ENCODE data around the gene GAB1. TPM values are rescaled to one million over a fixed set of nuclear protein-coding genes. Genes with fewer than 3 reads are reported as not detected.

GAB1 gene
- total RNA-seq, 3 donors from 2014 or later (not counting 1 experiment from before 2014, with no cell fraction given): 11.5 to 25.4 (median 11.9) TPM

GRCh38 chr4:143396695-143397094, 60.0 kb downstream of the GAB1 start:
- Mint-ChIP-seq H3K36me3 (no peaks in the 10 kb centered on the region), H3K27ac (no peak overlapping the region), H3K27me3 (ENCODE audit: low read depth in 2 of 2) (peaks cover 0 to 9% of the 10 kb centered on the region in 2 donors), H3K9me3 (no peaks in the 10 kb centered on the region), H3K4me3 (no peak overlapping the region), H3K4me1 (peaks cover 6% of the 10 kb centered on the region in 2 donors)
- intact Hi-C loops (cut with micrococcal nuclease): no loop called here
- Histone ChIP-seq H3K4me1 (ENCODE audit: control insufficient read depth, insufficient read depth, low read length) (no peaks in the 10 kb centered on the region), H3K4me3 (ENCODE audit: low read length) (no peak overlapping the region), H3K27ac (ENCODE audit: low read length) (no peak overlapping the region), H3K9me3 (ENCODE audit: control insufficient read depth, insufficient read depth, low read length) (no peaks in the 10 kb centered on the region), H3K36me3 (ENCODE audit: control insufficient read depth, insufficient read depth, low read length) (no peaks in the 10 kb centered on the region), H3K27me3 (ENCODE audit: control insufficient read depth, insufficient read depth, low read length) (no peaks in the 10 kb centered on the region)
- TF ChIP-seq, protein P1, sequence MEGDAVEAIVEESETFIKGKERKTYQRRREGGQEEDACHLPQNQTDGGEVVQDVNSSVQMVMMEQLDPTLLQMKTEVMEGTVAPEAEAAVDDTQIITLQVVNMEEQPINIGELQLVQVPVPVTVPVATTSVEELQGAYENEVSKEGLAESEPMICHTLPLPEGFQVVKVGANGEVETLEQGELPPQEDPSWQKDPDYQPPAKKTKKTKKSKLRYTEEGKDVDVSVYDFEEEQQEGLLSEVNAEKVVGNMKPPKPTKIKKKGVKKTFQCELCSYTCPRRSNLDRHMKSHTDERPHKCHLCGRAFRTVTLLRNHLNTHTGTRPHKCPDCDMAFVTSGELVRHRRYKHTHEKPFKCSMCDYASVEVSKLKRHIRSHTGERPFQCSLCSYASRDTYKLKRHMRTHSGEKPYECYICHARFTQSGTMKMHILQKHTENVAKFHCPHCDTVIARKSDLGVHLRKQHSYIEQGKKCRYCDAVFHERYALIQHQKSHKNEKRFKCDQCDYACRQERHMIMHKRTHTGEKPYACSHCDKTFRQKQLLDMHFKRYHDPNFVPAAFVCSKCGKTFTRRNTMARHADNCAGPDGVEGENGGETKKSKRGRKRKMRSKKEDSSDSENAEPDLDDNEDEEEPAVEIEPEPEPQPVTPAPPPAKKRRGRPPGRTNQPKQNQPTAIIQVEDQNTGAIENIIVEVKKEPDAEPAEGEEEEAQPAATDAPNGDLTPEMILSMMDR (IDR thresholded peaks at IDR 0.05): no peak
- 89% methylated on average over 1 of the region's 1 CpG for WGBS (ENCODE audit: insufficient coverage)
- ATAC-seq (no peak), DNase-seq (no peak)

DNA sequence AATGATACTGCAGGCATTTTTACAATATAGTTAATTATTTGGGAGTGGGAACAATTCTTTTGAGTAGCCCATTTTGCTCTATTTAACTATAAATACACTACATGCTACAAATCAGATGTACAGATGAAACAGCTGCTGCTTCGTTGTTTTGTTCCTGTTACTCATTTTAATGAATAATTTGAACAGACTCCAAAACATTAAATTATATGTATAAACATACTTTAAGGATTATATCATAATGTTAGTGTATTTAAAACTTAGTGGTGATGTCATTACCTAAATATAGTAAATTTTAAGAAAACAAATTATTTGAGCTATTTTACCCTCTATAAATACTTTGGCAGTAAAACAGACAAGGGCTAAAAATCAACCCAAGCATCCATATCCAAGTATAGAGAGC, 60.7 kb downstream of the GAB1 start:
- Mint-ChIP-seq H3K9me3 (no peaks in the 10 kb centered on the region), H3K27ac (no peak overlapping the region), H3K4me3 (no peak overlapping the region), H3K4me1 (peaks cover 6 to 9% of the 10 kb centered on the region in 2 donors), H3K27me3 (ENCODE audit: low read depth in 2 of 2) (peaks cover 0 to 9% of the 10 kb centered on the region in 2 donors), H3K36me3 (no peaks in the 10 kb centered on the region)
- WGBS (ENCODE audit: insufficient coverage): no CpG with 5 or more reads among the region's 1 CpG
- TF ChIP-seq, protein P1 (IDR thresholded peaks at IDR 0.05): no peak
- no peaks in the 10 kb centered on the region for H3K36me3 ChIP-seq (ENCODE audit: control insufficient read depth, insufficient read depth, low read length)
- DNase-seq (no peak), ATAC-seq (no peak)
- no peak overlapping the region for H3K4me3 ChIP-seq (ENCODE audit: low read length)
- no peaks in the 10 kb centered on the region for H3K27me3 ChIP-seq (ENCODE audit: control insufficient read depth, insufficient read depth, low read length)
- H3K27ac ChIP-seq (ENCODE audit: low read length): no peak overlapping the region
- H3K4me1 ChIP-seq (ENCODE audit: control insufficient read depth, insufficient read depth, low read length): no peaks in the 10 kb centered on the region
- intact Hi-C loops (cut with micrococcal nuclease): no loop called here
- no peaks in the 10 kb centered on the region for H3K9me3 ChIP-seq (ENCODE audit: control insufficient read depth, insufficient read depth, low read length)

DNA sequence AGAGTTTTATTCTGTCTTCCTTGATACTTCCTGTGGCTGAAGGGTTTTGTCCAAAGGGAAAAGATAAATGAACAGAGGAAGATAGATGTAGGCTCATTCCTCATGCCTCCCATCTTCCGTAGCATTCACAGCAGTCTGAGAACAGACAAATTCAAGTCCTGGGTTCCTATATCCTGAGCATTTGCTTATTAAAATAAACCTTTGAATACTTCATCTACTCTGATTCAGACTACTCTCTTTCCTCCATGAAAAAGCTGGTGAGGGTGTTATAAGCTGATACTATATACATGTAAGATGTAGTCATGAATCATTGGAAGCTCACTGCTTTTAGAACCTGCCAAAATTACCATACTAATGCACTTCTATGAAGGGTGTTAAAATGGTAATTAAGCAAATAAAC, 61.2 kb downstream of the GAB1 start:
- H3K4me3 Mint-ChIP-seq: no peak overlapping the region
- Histone ChIP-seq H3K36me3 (ENCODE audit: control insufficient read depth, insufficient read depth, low read length) (no peaks in the 10 kb centered on the region), H3K9me3 (ENCODE audit: control insufficient read depth, insufficient read depth, low read length) (no peaks in the 10 kb centered on the region), H3K27ac (ENCODE audit: low read length) (no peak overlapping the region), H3K27me3 (ENCODE audit: control insufficient read depth, insufficient read depth, low read length) (no peaks in the 10 kb centered on the region), H3K4me1 (ENCODE audit: control insufficient read depth, insufficient read depth, low read length) (no peaks in the 10 kb centered on the region), H3K4me3 (ENCODE audit: low read length) (no peak overlapping the region)
- TF ChIP-seq, protein P1 (IDR thresholded peaks at IDR 0.05): no peak
- no peaks in the 10 kb centered on the region for H3K36me3 Mint-ChIP-seq
- WGBS (ENCODE audit: insufficient coverage): 92% methylated on average over 1 of the region's 1 CpG
- H3K4me1 Mint-ChIP-seq: peaks cover 10 to 15% of the 10 kb centered on the region in 2 donors
- no peaks in the 10 kb centered on the region for H3K9me3 Mint-ChIP-seq
- no peak overlapping the region for H3K27ac Mint-ChIP-seq
- DNase-seq (no peak), ATAC-seq (no peak)
- H3K27me3 Mint-ChIP-seq (ENCODE audit: low read depth in 2 of 2): peaks cover 0 to 9% of the 10 kb centered on the region in 2 donors
- intact Hi-C loops (cut with micrococcal nuclease): no loop called here
